Femur (tissue), 1 donor: Measurements from ENCODE around the gene DIP2B.
"Not testable (repeated sequence)": the region's sequence is repeated elsewhere in the genome, so short reads cannot be mapped to it uniquely, and the experiment has no call there.

Source experiments
- DNase-seq: peaks from one replicate; pipeline ENCODE4 v3.0.0-alpha.2; 2017

DIP2B gene

GRCh38 chr12:50521781-50522180 lies 17.0 kb downstream of the DIP2B start:
- DNase-seq, result not testable (repeated sequence)

DNA sequence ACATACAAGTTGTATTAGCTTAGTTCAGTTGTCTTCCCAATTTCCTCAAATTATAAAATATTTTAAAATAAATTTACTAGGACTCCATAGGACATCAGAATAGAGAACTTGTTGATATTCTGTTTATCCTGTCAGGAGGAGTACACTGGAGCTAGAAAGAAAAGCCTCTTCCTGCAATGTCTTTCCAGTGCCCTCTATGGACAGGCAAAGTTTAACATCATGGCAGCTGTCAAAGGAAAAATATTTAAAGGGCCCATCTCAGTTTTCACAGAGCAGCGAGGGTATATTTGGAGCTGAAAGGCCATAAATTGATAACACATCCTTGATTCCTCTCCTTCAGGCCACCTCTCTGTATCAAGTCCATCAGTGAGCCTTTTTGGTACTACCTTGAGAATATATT lies 19.0 kb downstream of the DIP2B start:
- no peak for DNase-seq

DNA sequence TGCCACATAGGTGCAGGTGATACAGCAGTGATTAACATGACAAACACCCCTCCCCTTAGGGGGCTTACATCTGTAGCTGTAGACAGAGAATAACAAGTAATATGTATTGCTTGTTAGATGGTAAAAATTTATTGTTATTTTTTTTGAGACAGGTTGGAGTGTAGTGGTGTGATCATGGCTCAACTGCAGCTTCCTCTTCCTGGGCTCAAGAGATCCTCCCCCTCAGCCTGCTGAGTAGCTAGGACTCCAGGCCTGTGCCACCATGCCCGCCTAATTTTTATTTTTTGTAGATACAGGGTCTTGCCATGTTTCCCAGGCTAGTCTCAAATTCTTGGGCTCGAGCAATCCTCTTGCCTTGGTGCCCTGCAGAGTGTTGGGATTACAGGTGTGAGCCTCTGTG lies 19.8 kb downstream of the DIP2B start:
- no peak for DNase-seq

- no peak for DNase-seq
Observed at GRCh38 chr12:50525422-50525821, 20.6 kb downstream of the DIP2B start.

GRCh38 chr12:50527359-50527726 lies 22.6 kb downstream of the DIP2B start:
- no peak for DNase-seq

DNA sequence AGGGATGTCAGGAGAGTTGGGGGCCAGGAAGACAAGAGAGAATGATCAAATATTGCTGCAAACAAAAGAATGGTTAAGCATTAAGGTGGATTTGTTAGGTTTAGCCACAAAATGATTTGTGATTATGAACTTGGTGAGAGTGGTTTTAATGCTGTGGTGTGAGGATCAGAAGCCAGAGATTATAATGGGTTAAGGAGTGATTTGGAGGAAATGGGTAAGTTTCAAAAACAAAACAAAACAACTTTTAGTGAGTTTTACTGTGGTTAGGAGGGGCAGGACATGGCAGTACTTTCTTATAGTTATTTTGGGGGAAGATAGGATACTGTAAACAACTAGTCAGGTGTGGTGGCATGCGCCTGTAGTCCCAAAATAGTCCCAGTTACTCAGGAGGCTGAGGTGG lies 24.0 kb downstream of the DIP2B start:
- no peak for DNase-seq

DNA sequence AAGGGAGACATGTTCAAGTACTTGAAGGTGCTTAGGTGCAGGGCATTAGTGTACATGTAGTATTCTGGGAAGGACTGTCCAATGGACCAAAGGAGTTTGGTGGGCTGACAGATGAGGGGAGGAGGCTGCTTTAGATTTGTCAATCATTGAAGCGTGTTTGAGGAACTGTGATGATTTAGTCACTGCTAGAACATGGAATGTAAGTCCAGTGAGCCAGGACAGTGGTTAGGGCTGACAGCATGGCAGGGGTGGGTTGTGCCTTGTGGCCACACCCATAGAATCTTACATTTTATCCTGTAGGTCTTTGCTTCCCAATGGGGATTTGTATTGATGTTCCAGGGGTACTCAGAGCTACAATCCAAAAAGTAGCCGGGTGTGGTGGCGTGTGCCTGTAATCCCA lies 24.6 kb downstream of the DIP2B start:
- no peak for DNase-seq

GRCh38 chr12:50530532-50530931 lies 25.7 kb downstream of the DIP2B start:
- no peak for DNase-seq

GRCh38 chr12:50533203-50533584 lies 28.4 kb downstream of the DIP2B start:
- DNase-seq, result no peak

DNA sequence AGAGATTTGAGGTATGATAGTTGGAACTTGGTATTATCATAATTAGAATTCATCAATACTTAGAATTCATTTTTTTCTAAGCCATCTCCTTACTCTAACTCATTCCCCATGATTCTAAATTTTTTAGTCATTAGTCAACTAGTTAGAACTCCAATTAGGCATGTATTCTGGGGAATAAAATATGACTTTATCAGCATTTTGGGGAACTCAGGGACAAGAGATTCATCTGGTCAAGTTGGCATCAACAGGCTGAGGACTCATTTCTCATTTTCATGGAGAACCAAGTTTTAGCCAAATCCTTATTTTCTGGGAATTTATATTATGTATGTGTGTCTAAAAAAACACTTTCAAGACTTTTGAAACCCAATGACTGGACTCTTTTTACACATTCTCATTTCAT lies 29.2 kb downstream of the DIP2B start:
- DNase-seq, result no peak

GRCh38 chr12:50536831-50537537 lies 32.2 kb downstream of the DIP2B start:
- no peak for DNase-seq

DNA sequence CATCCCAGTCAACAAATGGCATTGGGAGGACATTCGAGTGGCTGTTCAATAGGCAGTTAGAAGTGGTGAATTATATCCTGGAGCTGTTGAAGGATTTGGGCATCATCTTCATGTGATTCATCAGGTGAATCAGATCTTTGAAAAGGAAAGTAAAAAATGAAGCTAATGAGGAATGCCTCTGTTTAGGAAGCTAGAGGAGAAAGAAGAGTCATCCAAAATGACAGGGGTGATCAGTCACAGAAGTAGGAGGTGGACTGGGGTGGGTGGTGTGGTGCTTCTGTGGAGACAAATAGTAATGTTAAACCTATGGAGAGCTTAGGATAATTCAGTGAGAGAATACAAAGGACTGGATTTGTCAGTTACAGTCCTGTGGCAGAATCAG lies 32.7 kb downstream of the DIP2B start:
- no peak for DNase-seq

- no peak for DNase-seq
Observed at GRCh38 chr12:50538182-50538581, 33.4 kb downstream of the DIP2B start.

DNA sequence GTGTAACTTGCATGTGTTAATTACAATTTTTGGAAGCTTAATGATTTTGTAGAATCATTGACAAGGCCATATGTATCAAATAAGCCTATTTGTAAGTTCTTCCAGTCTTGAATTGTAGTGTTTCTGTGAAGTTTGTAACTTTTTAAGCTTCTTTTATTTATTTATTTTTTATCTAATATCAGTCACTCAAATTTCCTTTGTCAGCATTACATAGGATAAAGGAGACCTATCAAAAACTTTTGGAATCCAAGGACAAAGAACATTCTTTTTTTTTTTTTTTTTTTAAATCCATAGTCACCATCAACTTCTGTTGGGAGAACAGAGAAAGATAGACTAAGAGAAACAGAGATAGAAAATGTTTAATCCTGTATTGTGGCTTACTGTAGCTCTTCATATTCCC lies 36.4 kb downstream of the DIP2B start:
- no peak for DNase-seq

DNA sequence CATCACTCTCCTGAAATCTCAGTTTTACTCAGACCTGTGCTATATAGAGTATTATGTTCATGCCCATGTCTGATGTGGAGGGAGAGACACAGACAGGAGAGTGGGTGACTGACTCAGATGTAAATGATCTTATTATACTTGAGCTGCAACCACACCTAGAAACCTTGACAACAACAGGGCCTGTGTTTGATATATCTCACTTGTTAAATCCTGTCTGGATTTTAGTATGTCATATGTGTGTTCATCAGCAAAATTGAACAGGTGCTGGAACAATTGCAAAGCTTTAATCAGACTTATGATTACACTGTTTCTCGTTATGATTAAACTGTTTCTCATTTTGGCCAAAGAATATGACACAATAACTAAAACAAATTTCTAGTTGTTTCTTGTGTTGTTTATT lies 37.7 kb downstream of the DIP2B start:
- DNase-seq, result no peak

DNA sequence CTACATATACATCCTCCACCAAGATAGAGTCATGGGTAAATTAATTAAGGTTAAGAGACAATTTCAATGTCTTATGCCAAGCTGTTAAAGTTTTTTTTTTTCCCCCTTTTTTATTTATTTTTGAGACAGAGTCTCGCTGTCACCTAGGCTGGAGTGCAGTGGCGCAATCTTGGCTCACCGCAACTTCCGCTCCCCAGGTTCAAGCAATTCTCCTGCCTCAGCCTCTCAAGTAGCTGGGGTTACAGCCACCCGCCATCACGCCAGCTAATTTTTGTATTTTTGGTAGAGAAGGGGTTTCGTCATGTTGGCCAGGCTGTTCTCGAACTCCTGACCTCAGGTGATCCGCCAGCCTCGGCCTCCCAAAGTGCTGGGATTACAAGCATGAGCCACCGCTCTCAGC lies 38.4 kb downstream of the DIP2B start:
- not testable (repeated sequence) for DNase-seq

- no peak for DNase-seq
Observed at GRCh38 chr12:50545213-50545612, 40.4 kb downstream of the DIP2B start.

DNA sequence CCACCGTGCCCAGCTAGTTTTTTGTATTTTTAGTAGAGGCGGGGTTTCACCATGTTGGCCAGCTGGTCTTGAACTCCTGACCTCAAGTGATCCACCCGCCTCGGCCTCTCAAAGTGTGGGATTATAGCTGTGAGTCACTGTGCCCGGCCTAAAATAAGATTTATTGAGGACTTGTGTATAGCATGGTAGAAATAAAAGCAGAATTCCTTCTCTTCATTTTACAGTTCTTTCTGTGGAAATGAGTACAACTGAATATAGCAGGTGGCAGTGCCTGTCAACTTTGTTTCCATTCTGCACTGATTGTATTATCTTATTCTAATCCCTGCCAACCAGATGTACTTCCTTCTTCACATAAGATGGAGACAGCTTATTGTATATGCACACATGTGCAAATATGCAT lies 41.0 kb downstream of the DIP2B start:
- no peak for DNase-seq

- no peak for DNase-seq
Observed at GRCh38 chr12:50546441-50547318, 41.9 kb downstream of the DIP2B start.

- no peak for DNase-seq
Observed at GRCh38 chr12:50547742-50548141, 43.0 kb downstream of the DIP2B start.

GRCh38 chr12:50549885-50550284 lies 45.1 kb downstream of the DIP2B start:
- no peak for DNase-seq

- DNase-seq, result no peak
Observed at GRCh38 chr12:50550530-50551223, 45.9 kb downstream of the DIP2B start.

DNA sequence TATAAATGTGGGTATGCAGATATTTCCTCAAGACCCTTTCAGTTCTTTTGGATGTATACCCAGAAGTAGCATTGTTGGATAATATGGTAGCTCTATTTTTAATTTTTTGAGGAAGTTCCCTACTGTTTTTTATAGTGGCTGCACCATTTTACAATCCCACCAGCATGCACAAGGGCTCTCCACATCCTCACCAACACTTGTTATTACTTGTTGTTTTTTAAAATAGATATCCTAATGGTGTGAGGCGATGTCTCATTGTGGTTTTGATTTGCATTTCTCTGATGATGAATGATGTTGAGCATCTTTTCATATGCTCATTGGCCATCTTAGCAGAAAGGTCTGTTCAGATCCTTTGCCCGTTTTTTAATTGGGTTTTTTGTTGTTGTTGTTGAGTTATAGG lies 47.1 kb downstream of the DIP2B start:
- DNase-seq, result no peak

- no peak for DNase-seq
Observed at GRCh38 chr12:50554651-50555050, 49.9 kb downstream of the DIP2B start.
